H1 (cell line): ENCODE data around the gene ADGRF5. TPM values are rescaled to one million over a fixed set of nuclear protein-coding genes. Genes with fewer than 3 reads are reported as not detected.

Experiments used
- CTCF ChIA-PET: fragments of 300-600 bp; sonication (Branson Sonifier 250); formaldehyde crosslinking; loops from one replicate; lab custom pipeline; 2021; ENCODE audit not compliant: partially characterized antibody; lab: Charles Lee
- POLR2A ChIA-PET: fragments of 300-600 bp; sonication (Branson Sonifier 250); formaldehyde crosslinking; loops from one replicate; lab custom pipeline; 2021; ENCODE audit warnings: inconsistent platforms; ENCODE audit not compliant: partially characterized antibody; lab: Charles Lee
- DNase-seq, 2 experiments: peaks; one replicate each; pipeline versions ENCODE4 v3.0.0 to v3.0.0-alpha.2; 2010 to 2022; ENCODE audit warnings: low spot score in 2 of 2, low read depth in 1 of 2, mixed read lengths in 1 of 2
- FAIRE-seq: peaks from 2 replicates; lab custom pipeline; 2011; peaks lifted over from hg19 to GRCh38; lab: Jason Lieb, UNC
- H2AFZ ChIP-seq: 2 replicates; pipeline ENCODE4 v1.8.1; 2012; ENCODE audit warnings: low read length, inconsistent platforms
- H2AK5ac ChIP-seq: 2 replicates; pipeline ENCODE4 v1.6.1; 2013; ENCODE audit warnings: low read depth, low read length
- H2BK120ac ChIP-seq: replicated peaks from 2 replicates; pipeline ENCODE3; 2013; ENCODE audit warnings: low read depth, low read length, inconsistent platforms
- H2BK12ac ChIP-seq: 2 replicates; pipeline ENCODE4 v1.6.1; 2013; ENCODE audit warnings: low read depth, low read length
- H2BK15ac ChIP-seq: 2 replicates; pipeline ENCODE4 v1.6.1; 2013; ENCODE audit warnings: low read length
- H2BK20ac ChIP-seq: 2 replicates; pipeline ENCODE4 v1.6.1; 2013; ENCODE audit warnings: low read length
- H2BK5ac ChIP-seq: 2 replicates; pipeline ENCODE4 v1.6.1; 2013; ENCODE audit warnings: low read depth, low read length
- H3K14ac ChIP-seq: 2 replicates; pipeline ENCODE4 v1.6.1; 2013; ENCODE audit warnings: inconsistent platforms; ENCODE audit not compliant: insufficient read length
- H3K18ac ChIP-seq: 2 replicates; pipeline ENCODE4 v1.6.1; 2013; ENCODE audit warnings: low read length; ENCODE audit errors: extremely low read depth
- H3K23ac ChIP-seq: 2 replicates; pipeline ENCODE4 v1.6.1; 2013; ENCODE audit warnings: inconsistent platforms; ENCODE audit not compliant: insufficient read length
- H3K23me2 ChIP-seq: 2 replicates; pipeline ENCODE4 v1.6.1; 2013; ENCODE audit warnings: low read depth, low read length
- H3K27ac ChIP-seq: 2 replicates; pipeline ENCODE4 v1.6.1; 2011; ENCODE audit warnings: low read depth, low read length, inconsistent platforms
- H3K27me3 ChIP-seq, 4 experiments: replicated peaks in 1 of 4; 1 replicate in 1 of 4; 2 replicates in 3 of 4; pipeline versions ENCODE4 v1.6.1 to v1.8.1; 2011 to 2013; ENCODE audit warnings: low read length in 3 of 4, mild to moderate bottlenecking in 3 of 4, inconsistent platforms in 2 of 4, mixed read lengths in 2 of 4, moderate library complexity in 1 of 4; ENCODE audit not compliant: control insufficient read depth in 3 of 4, insufficient read depth in 3 of 4; ENCODE audit errors: extremely low read depth in 1 of 4
- H3K36me3 ChIP-seq, 4 experiments: 2 replicates each; pipeline versions ENCODE4 v1.6.1 to v1.8.1; 2011 to 2013; ENCODE audit warnings: mild to moderate bottlenecking in 4 of 4, low read length in 3 of 4, moderate library complexity in 2 of 4, control low read depth in 1 of 4, inconsistent platforms in 1 of 4; ENCODE audit not compliant: insufficient read depth in 4 of 4, control insufficient read depth in 2 of 4
- H3K4ac ChIP-seq: replicated peaks from 2 replicates; pipeline ENCODE3; 2013; ENCODE audit warnings: low read length, low read depth, mixed read lengths, inconsistent platforms; ENCODE audit not compliant: insufficient read length
- H3K4me1 ChIP-seq, 4 experiments: replicated peaks in 1 of 4; 1 replicate in 1 of 4; 2 replicates in 3 of 4; pipeline versions ENCODE4 v1.6.1 to v1.8.1; 2011 to 2013; ENCODE audit warnings: low read length in 3 of 4, inconsistent platforms in 2 of 4, mixed read lengths in 1 of 4; ENCODE audit not compliant: insufficient read depth in 4 of 4, control insufficient read depth in 3 of 4
- H3K4me2 ChIP-seq, 2 experiments: 2 replicates each; pipeline versions ENCODE4 v1.6.1 to v1.8.1; 2011 to 2013; ENCODE audit warnings: low read depth in 2 of 2, low read length in 2 of 2, control low read depth in 1 of 2, inconsistent platforms in 1 of 2, mild to moderate bottlenecking in 1 of 2; ENCODE audit not compliant: insufficient read depth in 1 of 2
- H3K4me3 ChIP-seq, 4 experiments: fragments of 200-600, 300-600 bp in 1 of 4; sonication (generic), shearing (Covaris generic), sonication (Bioruptor Twin) in 1 of 4; 2 replicates each; pipeline versions ENCODE4 v1.5.1 to v1.8.1; 2011 to 2016; ENCODE audit warnings: low read length in 4 of 4, low read depth in 3 of 4, control low read depth in 2 of 4, inconsistent platforms in 2 of 4, mild to moderate bottlenecking in 2 of 4, mixed read lengths in 1 of 4, moderate library complexity in 1 of 4; ENCODE audit not compliant: insufficient read depth in 2 of 4; ENCODE audit errors: extremely low read depth in 1 of 4
- H3K56ac ChIP-seq: replicated peaks from 2 replicates; pipeline ENCODE3; 2013; ENCODE audit warnings: low read depth, mild to moderate bottlenecking, mixed read lengths, low read length, inconsistent platforms; ENCODE audit not compliant: insufficient read length
- H3K79me1 ChIP-seq: 2 replicates; pipeline ENCODE4 v1.6.1; 2013; ENCODE audit warnings: low read depth, low read length, control low read depth
- H3K79me2 ChIP-seq, 2 experiments: 2 replicates each; pipeline versions ENCODE4 v1.6.1 to v1.8.1; 2012 to 2013; ENCODE audit warnings: low read length in 2 of 2, mild to moderate bottlenecking in 2 of 2, inconsistent platforms in 1 of 2; ENCODE audit not compliant: insufficient read depth in 2 of 2, control insufficient read depth in 1 of 2
- H3K9ac ChIP-seq, 4 experiments: replicated peaks in 1 of 4; 1 replicate in 1 of 4; 2 replicates in 3 of 4; pipeline versions ENCODE4 v1.6.1 to v1.8.1; 2011 to 2013; ENCODE audit warnings: low read depth in 3 of 4, low read length in 3 of 4, control low read depth in 2 of 4, mild to moderate bottlenecking in 2 of 4, moderate library complexity in 2 of 4, inconsistent platforms in 1 of 4; ENCODE audit errors: extremely low read depth in 1 of 4
- H3K9me3 ChIP-seq, 2 experiments: 2 replicates each; pipeline versions ENCODE4 v1.6.1 to v1.8.1; 2012 to 2013; ENCODE audit warnings: mild to moderate bottlenecking in 2 of 2, moderate library complexity in 2 of 2, control low read depth in 1 of 2, inconsistent platforms in 1 of 2, low read depth in 1 of 2, low read length in 1 of 2, mixed read lengths in 1 of 2; ENCODE audit not compliant: insufficient read depth in 2 of 2
- H4K20me1 ChIP-seq, 2 experiments: replicated peaks in 1 of 2; 2 replicates each; pipeline versions ENCODE3 to v1.8.1; 2011 to 2013; ENCODE audit warnings: inconsistent platforms in 2 of 2, low read length in 2 of 2, mild to moderate bottlenecking in 1 of 2; ENCODE audit not compliant: insufficient read depth in 2 of 2, control insufficient read depth in 1 of 2
- H4K5ac ChIP-seq: 2 replicates; pipeline ENCODE4 v1.6.1; 2013; ENCODE audit warnings: low read length, low read depth, mixed read lengths, inconsistent platforms; ENCODE audit not compliant: insufficient read length
- H4K8ac ChIP-seq: 2 replicates; pipeline ENCODE4 v1.8.0; 2013; ENCODE audit warnings: mild to moderate bottlenecking, moderate library complexity, low read length, inconsistent platforms; ENCODE audit not compliant: insufficient read depth; ENCODE audit errors: extremely low read depth
- H4K91ac ChIP-seq: replicated peaks from 2 replicates; pipeline ENCODE3; 2013; ENCODE audit warnings: low read length, mixed read lengths, inconsistent platforms; ENCODE audit not compliant: insufficient read length
- CEBPB ChIP-seq: IDR thresholded peaks from 2 replicates; pipeline ENCODE4 v1.6.1; 2012; ENCODE audit warnings: low read depth, low read length
- CTCF ChIP-seq, 3 experiments: IDR thresholded peaks; 1 replicate in 2 of 3; 2 replicates in 1 of 3; pipeline versions ENCODE4 v1.5.1 to v1.6.1; 2011; ENCODE audit warnings: low read length in 3 of 3, mild to moderate bottlenecking in 3 of 3, inconsistent platforms in 2 of 3, low read depth in 1 of 3, moderate library complexity in 1 of 3; ENCODE audit not compliant: insufficient read depth in 1 of 3; ENCODE audit errors: control extremely low read depth in 1 of 3
- KDM4A ChIP-seq: IDR thresholded peaks from one replicate; pipeline ENCODE4 v1.7.1; 2012; ENCODE audit warnings: low read depth, mild to moderate bottlenecking, moderate library complexity, low read length, inconsistent platforms; ENCODE audit not compliant: severe bottlenecking
- RBBP5 ChIP-seq: IDR thresholded peaks from 2 replicates; pipeline ENCODE4 v1.7.1; 2012; ENCODE audit warnings: low read depth, mild to moderate bottlenecking, inconsistent platforms, low read length, moderate library complexity, borderline replicate concordance
- WGBS, 2 experiments: shearing (Covaris generic) in 1 of 2; methylation state at CpG; one replicate each; pipeline versions ENCODE4 v1.1.6 to v1.1.7; 2013 to 2015; ENCODE audit warnings: low lambda C conversion rate in 2 of 2, mixed read lengths in 2 of 2, inconsistent platforms in 1 of 2, low coverage in 1 of 2, missing lambda C conversion rate in 1 of 2; ENCODE audit not compliant: insufficient replicate concordance in 2 of 2, insufficient coverage in 1 of 2, insufficient read length in 1 of 2; ENCODE audit errors: extremely low coverage in 1 of 2, missing lambda C conversion rate in 1 of 2; 5-methylcytosine and 5-hydroxymethylcytosine counted together
- polyA plus RNA-seq, 7 experiments: library from polyadenylated mRNA; depleted of rRNA in 3 of 7; stranded (reverse) in 5 of 7; unstranded in 2 of 7; fragments of >200 nt in 5 of 7; fragments of 200-250 nt in 2 of 7; gene quantifications; 1 replicate in 5 of 7; 2 replicates in 1 of 7; 4 replicates in 1 of 7; pipeline versions ENCODE4 v1.2.1 to v1.2.3, GENCODE V29; 2011 to 2013; ENCODE audit warnings: missing spikeins in 2 of 7, mixed read lengths in 2 of 7
- total RNA-seq: library from RNA; stranded (reverse); fragmentation: NEBNext Ultra II Directional; extraction: Animal tissue kit (Norgen Biotek cat#: 25700); gene quantifications from 2 replicates; pipeline ENCODE4 v1.2.1, GENCODE V29; 2021

The ADGRF5 gene
- total and polyA plus RNA-seq, 2 of the 8 experiments (the other 6 are each of a cell fraction or from before 2014, with no cell fraction given), result 0.06 TPM; not detected in 1

- DNase-seq (no peak), FAIRE-seq (no peak)
- Histone ChIP-seq H2BK12ac (no peak overlapping the region), H4K5ac (no peak overlapping the region), H3K23me2 (peaks cover 3% of the 10 kb centered on the region; the same call in 1 of the 2 replicates), H4K20me1 (no peaks in the 10 kb centered on the region), H3K4ac (no peak overlapping the region), H4K91ac (no peak overlapping the region), H3K4me2 (no peak overlapping the region), H3K27ac (no peak overlapping the region), H2BK15ac (no peak overlapping the region), H2BK20ac (no peak overlapping the region), H2AK5ac (no peak overlapping the region), H3K79me1 (no peaks in the 10 kb centered on the region), H2BK5ac (no peak overlapping the region), H2BK120ac (no peak overlapping the region), H3K4me1 (no peaks in the 10 kb centered on the region), H3K9me3 (no peaks in the 10 kb centered on the region), H3K36me3 (no peaks in the 10 kb centered on the region), H3K14ac (no peak overlapping the region), H3K27me3 (no peaks in the 10 kb centered on the region), H3K23ac (no peak overlapping the region), H3K79me2 (no peaks in the 10 kb centered on the region), H3K56ac (no peak overlapping the region), H2AFZ (no peak overlapping the region), H3K4me3 (no peak overlapping the region), H3K18ac (no peak overlapping the region), H4K8ac (no peak overlapping the region), H3K9ac (no peak overlapping the region)
- 86% methylated on average over 4 of the region's 4 CpGs; no CpG with 5 or more reads in 1 of the 2 experiments for WGBS, 2 experiments
- POLR2A ChIA-PET, result no interaction called here
- CTCF ChIA-PET, result interaction anchor here (1.0 to 1.1 kb wide), 2 partner anchors 11 to 195 kb away, joined by 3 read pairs; no protein-coding TSS in a partner anchor
- TF ChIP-seq CTCF (IDR thresholded peaks at IDR 0.05; ENCODE audit: control extremely low read depth in 1 of 3, insufficient read depth in 1 of 3, low read depth in 1 of 3, low read length in 3 of 3) (no peak), CEBPB (no peak), RBBP5 (no peak), KDM4A (no peak)
Observed at GRCh38 chr6:46815130-46815529, 106.6 kb downstream of the ADGRF5 start.
